H9 (cell line): ENCODE data around the gene ZNF70. TPM values are rescaled to one million over a fixed set of nuclear protein-coding genes. Genes with fewer than 3 reads are reported as not detected.

Source experiments
- DNase-seq: peaks from one replicate; pipeline ENCODE4 v3.0.0-alpha.2; 2017
- H2AFZ ChIP-seq: one replicate; pipeline ENCODE4 v1.6.1; 2013; ENCODE audit warnings: mild to moderate bottlenecking, low read length, control low read depth, moderate library complexity
- H2AK5ac ChIP-seq: 2 replicates; pipeline ENCODE4 v1.6.1; 2013; ENCODE audit warnings: low read length, control low read depth, mixed read lengths; ENCODE audit not compliant: insufficient read length
- H2BK120ac ChIP-seq: one replicate; pipeline ENCODE4 v1.6.1; 2013; ENCODE audit warnings: low read depth, mild to moderate bottlenecking, low read length, control low read depth, inconsistent platforms; ENCODE audit not compliant: poor library complexity, severe bottlenecking
- H2BK12ac ChIP-seq: 2 replicates; pipeline ENCODE4 v1.6.1; 2013; ENCODE audit warnings: low read length, control low read depth, mixed read lengths, low read depth; ENCODE audit not compliant: insufficient read length
- H2BK15ac ChIP-seq: 2 replicates; pipeline ENCODE4 v1.6.1; 2013; ENCODE audit warnings: low read depth, low read length, control low read depth
- H2BK20ac ChIP-seq: one replicate; pipeline ENCODE4 v1.6.1; 2013; ENCODE audit warnings: low read depth, mild to moderate bottlenecking, low read length, control low read depth, inconsistent platforms; ENCODE audit not compliant: poor library complexity, severe bottlenecking
- H2BK5ac ChIP-seq: 2 replicates; pipeline ENCODE4 v1.6.1; 2013; ENCODE audit warnings: low read length, control low read depth, mixed read lengths; ENCODE audit not compliant: insufficient read length
- H3K14ac ChIP-seq: 2 replicates; pipeline ENCODE4 v1.6.1; 2013; ENCODE audit warnings: low read length, control low read depth; ENCODE audit not compliant: insufficient read depth
- H3K18ac ChIP-seq: 2 replicates; pipeline ENCODE4 v1.6.1; 2013; ENCODE audit warnings: low read depth, mild to moderate bottlenecking, mixed read lengths, low read length, control low read depth; ENCODE audit not compliant: insufficient read length
- H3K23ac ChIP-seq: 2 replicates; pipeline ENCODE4 v1.6.1; 2013; ENCODE audit warnings: low read length, control low read depth, mixed read lengths, low read depth; ENCODE audit not compliant: insufficient read length
- H3K23me2 ChIP-seq: 2 replicates; pipeline ENCODE4 v1.6.1; 2013; ENCODE audit warnings: low read depth, mild to moderate bottlenecking, mixed read lengths, low read length, control low read depth; ENCODE audit not compliant: insufficient read length, poor library complexity, severe bottlenecking
- H3K27ac ChIP-seq: 2 replicates; pipeline ENCODE4 v1.5.1; 2013; ENCODE audit warnings: low read length, control low read depth, mixed read lengths, low read depth; ENCODE audit not compliant: insufficient read length
- H3K27me3 ChIP-seq: 2 replicates; pipeline ENCODE4 v1.6.1; 2013; ENCODE audit warnings: low read length, control low read depth, inconsistent platforms; ENCODE audit not compliant: insufficient read depth
- H3K4ac ChIP-seq: 2 replicates; pipeline ENCODE4 v1.6.1; 2013; ENCODE audit warnings: low read depth, mild to moderate bottlenecking, control low read depth, inconsistent platforms, low read length, moderate library complexity
- H3K4me1 ChIP-seq: 2 replicates; pipeline ENCODE4 v1.6.1; 2013; ENCODE audit warnings: low read length, control low read depth, inconsistent platforms; ENCODE audit not compliant: insufficient read depth
- H3K4me2 ChIP-seq: 2 replicates; pipeline ENCODE4 v1.6.1; 2013; ENCODE audit warnings: low read length, control low read depth, mixed read lengths; ENCODE audit not compliant: insufficient read length, insufficient read depth
- H3K56ac ChIP-seq: 2 replicates; pipeline ENCODE4 v1.6.1; 2013; ENCODE audit warnings: low read depth, mild to moderate bottlenecking, mixed read lengths, low read length, control low read depth; ENCODE audit not compliant: insufficient read length
- H3K79me1 ChIP-seq: 2 replicates; pipeline ENCODE4 v1.6.1; 2013; ENCODE audit warnings: low read depth, mild to moderate bottlenecking, moderate library complexity, low read length, control low read depth, inconsistent platforms; ENCODE audit not compliant: insufficient read depth, poor library complexity, severe bottlenecking
- H3K79me2 ChIP-seq: 2 replicates; pipeline ENCODE4 v1.6.1; 2013; ENCODE audit warnings: low read length, control low read depth, inconsistent platforms; ENCODE audit not compliant: insufficient read depth
- H3K9ac ChIP-seq: 2 replicates; pipeline ENCODE4 v1.6.1; 2013; ENCODE audit warnings: low read length, control low read depth, mixed read lengths; ENCODE audit not compliant: insufficient read length; ENCODE audit errors: extremely low read depth
- H3K9me3 ChIP-seq: one replicate; pipeline ENCODE4 v1.6.1; 2013; ENCODE audit warnings: low read depth, low read length, inconsistent platforms; ENCODE audit not compliant: control insufficient read depth
- H3T11ph ChIP-seq: one replicate; pipeline ENCODE4 v1.6.1; 2013; ENCODE audit warnings: mild to moderate bottlenecking, low read length, control low read depth, inconsistent platforms
- H4K20me1 ChIP-seq: one replicate; pipeline ENCODE4 v1.6.1; 2013; ENCODE audit not compliant: control insufficient read depth, insufficient read length, insufficient read depth
- H4K5ac ChIP-seq: 2 replicates; pipeline ENCODE4 v1.6.1; 2013; ENCODE audit warnings: low read depth, mild to moderate bottlenecking, mixed read lengths, low read length, control low read depth; ENCODE audit not compliant: insufficient read length
- H4K8ac ChIP-seq: replicated peaks from 2 replicates; pipeline ENCODE4 v1.6.1; 2013; ENCODE audit warnings: low read length, control low read depth, mixed read lengths, low read depth; ENCODE audit not compliant: insufficient read length
- H4K91ac ChIP-seq: 2 replicates; pipeline ENCODE4 v1.6.1; 2013; ENCODE audit warnings: low read depth, mild to moderate bottlenecking, moderate library complexity, mixed read lengths, low read length, control low read depth; ENCODE audit not compliant: insufficient read length
- H3K27ac Mint-ChIP-seq, 3 experiments: 2 replicates in 2 of 3; 3 replicates in 1 of 3; pipeline ENCODE4 v1.8.0; 2020 to 2021; ENCODE audit warnings: mixed read lengths in 3 of 3, mild to moderate bottlenecking in 1 of 3, moderate library complexity in 1 of 3
- H3K27me3 Mint-ChIP-seq: 2 replicates; pipeline ENCODE4 v1.8.0; 2021; ENCODE audit warnings: low read depth, mild to moderate bottlenecking, moderate library complexity, mixed read lengths
- H3K36me3 Mint-ChIP-seq, 3 experiments: 2 replicates in 2 of 3; 3 replicates in 1 of 3; pipeline ENCODE4 v1.8.0; 2020 to 2021; ENCODE audit warnings: low read depth in 3 of 3, mixed read lengths in 3 of 3; ENCODE audit not compliant: insufficient read depth in 1 of 3
- H3K4me1 Mint-ChIP-seq, 2 experiments: 2 replicates each; pipeline ENCODE4 v1.8.0; 2020; ENCODE audit warnings: mixed read lengths in 2 of 2
- H3K4me3 Mint-ChIP-seq, 2 experiments: 2 replicates in 1 of 2; 3 replicates in 1 of 2; pipeline ENCODE4 v1.8.0; 2020 to 2021; ENCODE audit warnings: mild to moderate bottlenecking in 2 of 2, mixed read lengths in 2 of 2, moderate library complexity in 1 of 2
- H3K9me3 Mint-ChIP-seq, 2 experiments: 2 replicates in 1 of 2; 3 replicates in 1 of 2; pipeline ENCODE4 v1.8.0; 2020; ENCODE audit warnings: mild to moderate bottlenecking in 2 of 2, mixed read lengths in 2 of 2, moderate library complexity in 1 of 2
- WGBS: extraction: QIAGEN DNeasy Blood & Tissue Kit; methylation state at CpG from one replicate; pipeline ENCODE4 v1.1.7; 2013; ENCODE audit warnings: missing lambda C conversion rate, low lambda C conversion rate, mixed read lengths; ENCODE audit not compliant: insufficient read length; ENCODE audit errors: extremely low coverage; 5-methylcytosine and 5-hydroxymethylcytosine counted together
- total RNA-seq: library from RNA; stranded (reverse); gene quantifications from 2 replicates; pipeline ENCODE4 v1.2.1, GENCODE V29; 2021
- TF ChIP-seq, protein P1 (sequence below): fragments of 200-600 bp; sonication (generic); conservative IDR thresholded peaks from 3 replicates; pipeline ENCODE4 v1.8.0; 2021; ENCODE audit warnings: antibody characterized with exemption, mild to moderate bottlenecking

ZNF70 gene
- total RNA-seq, 1 experiment from 2014 or later: 3.5 TPM

DNA sequence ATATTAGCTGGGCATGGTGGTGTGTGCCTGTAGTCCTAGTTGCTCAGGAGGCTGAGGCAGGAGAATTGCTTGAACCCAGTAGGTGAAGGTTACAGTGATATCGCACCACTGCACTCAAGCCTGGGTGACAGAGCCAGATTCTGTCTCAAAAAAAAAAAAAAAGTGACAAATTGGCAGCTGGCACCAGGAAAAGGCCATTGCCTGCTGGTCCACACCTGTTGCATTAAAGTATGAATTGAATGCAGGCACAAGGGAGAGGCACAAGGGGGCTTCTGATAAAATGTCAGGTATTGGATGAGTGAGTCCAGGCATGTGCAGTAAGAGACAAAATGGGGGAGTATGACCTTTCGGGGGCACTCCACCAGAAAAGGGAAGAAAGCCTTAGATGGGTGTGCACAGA lies 28.2 kb downstream of the ZNF70 start:
- no peaks in the 10 kb centered on the region for H3K4me1 Mint-ChIP-seq
- Histone ChIP-seq H4K8ac (no peak overlapping the region), H3K4ac (no peak overlapping the region), H2AK5ac (no peak overlapping the region), H3K56ac (no peak overlapping the region), H2AFZ (no peak overlapping the region), H3K9me3 (no peaks in the 10 kb centered on the region), H2BK120ac (no peak overlapping the region), H3K18ac (no peak overlapping the region), H3K23ac (no peak overlapping the region), H3K14ac (no peak overlapping the region), H3K4me1 (no peaks in the 10 kb centered on the region), H3T11ph (no peak overlapping the region), H2BK20ac (no peak overlapping the region), H3K23me2 (no peaks in the 10 kb centered on the region), H3K27ac (no peak overlapping the region), H4K5ac (no peak overlapping the region), H3K79me2 (no peaks in the 10 kb centered on the region), H2BK5ac (no peak overlapping the region), H3K4me2 (no peak overlapping the region), H3K9ac (no peak overlapping the region), H2BK15ac (no peak overlapping the region), H3K79me1 (no peaks in the 10 kb centered on the region), H2BK12ac (no peak overlapping the region), H4K20me1 (no peaks in the 10 kb centered on the region), H4K91ac (no peak overlapping the region), H3K27me3 (no peaks in the 10 kb centered on the region)
- no peak overlapping the region for H3K4me3 Mint-ChIP-seq
- WGBS: no CpG with 5 or more reads among the region's 2 CpGs
- no peak overlapping the region for H3K27ac Mint-ChIP-seq
- no peak for DNase-seq
- no peaks in the 10 kb centered on the region for H3K9me3 Mint-ChIP-seq
- TF ChIP-seq, protein P1, sequence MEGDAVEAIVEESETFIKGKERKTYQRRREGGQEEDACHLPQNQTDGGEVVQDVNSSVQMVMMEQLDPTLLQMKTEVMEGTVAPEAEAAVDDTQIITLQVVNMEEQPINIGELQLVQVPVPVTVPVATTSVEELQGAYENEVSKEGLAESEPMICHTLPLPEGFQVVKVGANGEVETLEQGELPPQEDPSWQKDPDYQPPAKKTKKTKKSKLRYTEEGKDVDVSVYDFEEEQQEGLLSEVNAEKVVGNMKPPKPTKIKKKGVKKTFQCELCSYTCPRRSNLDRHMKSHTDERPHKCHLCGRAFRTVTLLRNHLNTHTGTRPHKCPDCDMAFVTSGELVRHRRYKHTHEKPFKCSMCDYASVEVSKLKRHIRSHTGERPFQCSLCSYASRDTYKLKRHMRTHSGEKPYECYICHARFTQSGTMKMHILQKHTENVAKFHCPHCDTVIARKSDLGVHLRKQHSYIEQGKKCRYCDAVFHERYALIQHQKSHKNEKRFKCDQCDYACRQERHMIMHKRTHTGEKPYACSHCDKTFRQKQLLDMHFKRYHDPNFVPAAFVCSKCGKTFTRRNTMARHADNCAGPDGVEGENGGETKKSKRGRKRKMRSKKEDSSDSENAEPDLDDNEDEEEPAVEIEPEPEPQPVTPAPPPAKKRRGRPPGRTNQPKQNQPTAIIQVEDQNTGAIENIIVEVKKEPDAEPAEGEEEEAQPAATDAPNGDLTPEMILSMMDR: no peak
- peaks cover 11% of the 10 kb centered on the region for H3K27me3 Mint-ChIP-seq
- no peaks in the 10 kb centered on the region for H3K36me3 Mint-ChIP-seq
